GM10266 (cell line): ENCODE measurements around the gene BSPH1.

Experiments
- DNase-seq: peaks from one replicate; pipeline ENCODE4 v3.0.0; 2012; ENCODE audit errors: extremely low spot score
- CTCF ChIP-seq: IDR thresholded peaks from 2 replicates; pipeline ENCODE4 v1.5.1; 2012; ENCODE audit warnings: mild to moderate bottlenecking, low read depth; ENCODE audit not compliant: control insufficient read depth, insufficient read depth; ENCODE audit errors: missing control alignments

The BSPH1 gene, protein sequence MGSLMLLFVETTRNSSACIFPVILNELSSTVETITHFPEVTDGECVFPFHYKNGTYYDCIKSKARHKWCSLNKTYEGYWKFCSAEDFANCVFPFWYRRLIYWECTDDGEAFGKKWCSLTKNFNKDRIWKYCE

GRCh38 chr19:47992070-47992469, at the start of gene BSPH1:
Gene BSPH1, minus strand, starts transcription at chr19:47992170. Its CDS starts 89 bp downstream, at chr19:47992081.
- no peak for TF ChIP-seq CTCF
- DNase-seq = no peak

DNA sequence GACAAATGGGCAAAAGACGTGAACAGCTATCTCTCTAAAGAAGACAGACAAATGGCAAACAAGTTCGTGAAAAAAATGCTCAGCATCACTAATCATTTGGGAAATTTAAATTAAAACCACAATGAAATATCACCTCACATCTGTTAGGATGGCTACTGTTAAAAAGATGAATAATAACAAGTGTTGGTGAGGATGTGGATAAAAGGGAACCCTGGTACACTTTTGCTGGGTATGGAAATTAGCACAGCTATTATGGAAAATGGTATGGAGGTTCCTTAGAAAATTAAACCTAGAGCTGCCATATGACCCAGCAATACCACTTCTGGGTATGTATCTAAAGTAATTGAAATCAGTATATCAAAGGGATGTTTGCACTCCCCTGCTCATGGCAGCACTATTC, 44.8 kb upstream of the BSPH1 start:
- TF ChIP-seq CTCF = no peak
- DNase-seq = no peak

GRCh38 chr19:48033604-48034003, 41.6 kb upstream of the BSPH1 start:
- no peak for TF ChIP-seq CTCF
- no peak for DNase-seq

- TF ChIP-seq CTCF = no peak
- DNase-seq = no peak
These were observed 38.1 kb upstream of the BSPH1 start for GRCh38 chr19:48030073-48030472.

DNA sequence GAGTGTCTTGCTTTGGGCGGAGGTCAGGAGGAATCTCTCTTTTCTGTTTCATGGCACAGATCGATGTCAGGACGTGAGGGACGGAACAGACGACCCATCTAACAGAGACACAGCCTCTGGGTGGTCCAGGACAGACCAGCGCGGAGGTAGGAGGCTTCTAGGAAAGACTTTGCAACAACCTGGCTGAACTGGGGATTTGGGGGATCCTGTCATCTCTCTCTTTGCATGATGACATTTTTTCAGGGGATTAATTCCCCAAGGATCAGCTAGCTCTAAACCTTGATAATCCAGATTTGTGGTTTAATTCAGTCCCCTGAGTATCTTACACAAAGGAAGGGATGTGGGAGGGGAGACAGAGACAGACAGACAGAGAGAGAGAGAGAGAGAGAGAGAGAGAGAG, 37.5 kb upstream of the BSPH1 start:
- TF ChIP-seq CTCF = no peak
- DNase-seq = no peak

GRCh38 chr19:48025480-48025879, 33.5 kb upstream of the BSPH1 start:
- TF ChIP-seq CTCF = no peak
- no peak for DNase-seq

- no peak for DNase-seq
- TF ChIP-seq CTCF = no peak
These were observed 31.5 kb upstream of the BSPH1 start for GRCh38 chr19:48023518-48023917.
